ENCODE measurements around the gene BTBD17. TPM values are rescaled to one million over a fixed set of nuclear protein-coding genes. Genes with fewer than 3 reads are reported as not detected.

The BTBD17 gene
- total and polyA plus RNA-seq, 2 experiments from 2014 or later: 1.9 to 5.0 TPM

- TF ChIP-seq ZNF462 (CRISPR knock-in tag; IDR thresholded peaks at IDR 0.05) (no peak), CTCF (conservative IDR thresholded peaks at IDR 0.05; ENCODE audit: low read depth in 2 of 2) (no peak), EZH2phosphoT487 (IDR thresholded peaks at IDR 0.05; ENCODE audit: unreplicated experiment) (no peak), STAT1 (IDR thresholded peaks at IDR 0.05; ENCODE audit: unreplicated experiment) (no peak)
Measured at GRCh38 chr17:74390680-74391653, 29.3 kb upstream of the BTBD17 start (continued).

Data from GM23338 (cell line).